Lower leg skin (tissue), 4 donors: ENCODE measurements around the gene EPHB2. TPM values are rescaled to one million over a fixed set of nuclear protein-coding genes. Genes with fewer than 3 reads are reported as not detected.
A peak's percentile ranks its signal among the peaks of the same experiment; 100 is the strongest.
"Not testable (repeated sequence)": the region's sequence is repeated elsewhere in the genome, so short reads cannot be mapped to it uniquely, and the experiment has no call there.

Experiments
- DNase-seq, 2 donors: peaks; one replicate each; pipeline ENCODE4 v3.0.0-alpha.2; 2019; ENCODE audit warnings: low spot score in 2 of 2
- H3K4me3 ChIP-seq: fragments of 200-600 bp; sonication (generic); 2 replicates; pipeline ENCODE4 v1.5.1; 2017; ENCODE audit warnings: mild to moderate bottlenecking, low read depth; ENCODE audit not compliant: poor library complexity, severe bottlenecking
- POLR2A ChIP-seq, 2 donors: fragments of 450-650 bp; IDR thresholded peaks; one replicate each; pipeline ENCODE4 v1.6.1; 2016 to 2017; ENCODE audit warnings: antibody characterized with exemption in 2 of 2, mild to moderate bottlenecking in 1 of 2, moderate library complexity in 1 of 2
- WGBS, 2 donors: methylation state at CpG; one replicate each; pipeline ENCODE4 v1.1.5; 2018; 5-methylcytosine and 5-hydroxymethylcytosine counted together
- intact Hi-C: fragments of 100-400 bp; cut with DNase I; formaldehyde crosslinking; loops from one replicate; pipeline ENCODE4 v1.15.0; 2023; ENCODE audit warnings: low total_unique reads
- total RNA-seq, 4 donors: library from RNA; depleted of rRNA; stranded (reverse); fragments of >200 nt; gene quantifications; one replicate each; pipeline ENCODE4 v1.1.0, GENCODE V29; 2016
- TF ChIP-seq, protein P1 (sequence below), 3 donors: fragments of 450-650 bp; IDR thresholded peaks; one replicate each; pipeline ENCODE4 v1.5.1; 2016; ENCODE audit warnings: antibody characterized with exemption in 3 of 3, mild to moderate bottlenecking in 3 of 3, moderate library complexity in 2 of 3

The EPHB2 gene
- total RNA-seq, 4 donors from 2014 or later: 0.57 to 3.1 (median 1.7) TPM

DNA sequence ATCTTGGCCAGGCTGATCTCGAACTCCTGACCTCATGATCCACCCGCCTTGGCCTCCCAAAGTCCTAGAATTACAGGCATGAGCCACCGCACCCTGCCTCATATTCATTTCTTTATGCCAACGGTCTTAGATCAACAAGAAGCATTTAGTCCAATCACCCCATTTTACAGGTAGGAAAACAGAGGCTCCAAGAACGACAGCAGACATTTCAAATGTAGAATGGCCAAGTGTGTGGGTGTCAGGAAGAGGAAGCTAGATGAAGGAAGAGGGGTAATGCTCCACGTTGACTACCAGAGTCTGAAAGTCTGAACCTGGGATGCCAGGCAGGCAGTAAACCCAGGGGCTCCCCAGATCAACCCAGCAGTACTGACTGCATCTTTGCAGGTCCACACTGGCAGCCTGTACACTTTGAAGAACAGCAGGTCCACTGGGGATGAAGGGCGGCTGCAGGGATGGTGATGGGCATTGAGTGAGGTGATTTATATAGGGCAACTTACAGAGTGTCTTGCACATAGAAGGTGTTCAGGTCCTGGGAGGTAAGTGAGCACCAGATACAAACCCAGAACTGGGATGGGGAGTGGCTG lies 120.2 kb downstream of the EPHB2 start:
- no peak for TF ChIP-seq POLR2A (IDR thresholded peaks at IDR 0.05)
- TF ChIP-seq, protein P1, sequence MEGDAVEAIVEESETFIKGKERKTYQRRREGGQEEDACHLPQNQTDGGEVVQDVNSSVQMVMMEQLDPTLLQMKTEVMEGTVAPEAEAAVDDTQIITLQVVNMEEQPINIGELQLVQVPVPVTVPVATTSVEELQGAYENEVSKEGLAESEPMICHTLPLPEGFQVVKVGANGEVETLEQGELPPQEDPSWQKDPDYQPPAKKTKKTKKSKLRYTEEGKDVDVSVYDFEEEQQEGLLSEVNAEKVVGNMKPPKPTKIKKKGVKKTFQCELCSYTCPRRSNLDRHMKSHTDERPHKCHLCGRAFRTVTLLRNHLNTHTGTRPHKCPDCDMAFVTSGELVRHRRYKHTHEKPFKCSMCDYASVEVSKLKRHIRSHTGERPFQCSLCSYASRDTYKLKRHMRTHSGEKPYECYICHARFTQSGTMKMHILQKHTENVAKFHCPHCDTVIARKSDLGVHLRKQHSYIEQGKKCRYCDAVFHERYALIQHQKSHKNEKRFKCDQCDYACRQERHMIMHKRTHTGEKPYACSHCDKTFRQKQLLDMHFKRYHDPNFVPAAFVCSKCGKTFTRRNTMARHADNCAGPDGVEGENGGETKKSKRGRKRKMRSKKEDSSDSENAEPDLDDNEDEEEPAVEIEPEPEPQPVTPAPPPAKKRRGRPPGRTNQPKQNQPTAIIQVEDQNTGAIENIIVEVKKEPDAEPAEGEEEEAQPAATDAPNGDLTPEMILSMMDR (IDR thresholded peaks at IDR 0.05): no peak

DNA sequence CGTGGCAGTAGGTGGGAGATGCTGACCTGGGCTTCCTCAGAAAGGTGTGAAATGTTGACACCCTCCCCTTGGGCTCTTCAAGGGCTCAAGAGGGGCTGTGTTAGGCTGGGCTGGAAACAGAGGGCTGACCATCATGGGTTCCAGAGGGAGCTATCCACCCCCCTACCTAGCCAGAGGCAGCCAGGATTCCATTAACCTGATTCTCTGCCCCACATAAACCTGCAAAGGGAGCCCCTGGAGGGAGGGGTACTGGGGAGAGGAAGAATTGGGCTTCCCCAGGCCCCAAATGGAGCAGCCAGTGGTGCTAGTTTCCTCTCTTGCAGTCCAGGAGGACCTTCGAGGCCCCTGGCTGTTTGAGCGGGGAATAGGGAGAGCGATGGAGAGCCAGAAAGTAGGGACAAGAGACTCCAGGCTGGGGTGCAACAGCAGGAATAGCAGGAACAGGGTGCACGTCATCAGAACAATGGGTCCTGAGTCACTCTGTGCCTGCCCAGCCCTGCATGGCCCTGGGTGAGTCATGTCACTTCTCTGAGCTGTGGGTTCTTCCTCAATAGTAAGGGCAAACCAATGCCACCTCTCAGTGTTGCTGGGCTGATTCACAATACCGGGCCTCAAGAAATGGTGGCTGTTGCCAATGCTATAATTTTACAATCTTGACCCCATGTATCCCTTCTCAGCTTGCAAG lies 121.2 kb downstream of the EPHB2 start:
- DNase-seq: peak in 1 of 2 donors; percentile 55
- no peak overlapping the region for H3K4me3 ChIP-seq
- WGBS, 2 donors: 34 to 51% methylated on average over 6 of the region's 6 CpGs
- TF ChIP-seq, protein P1 (IDR thresholded peaks at IDR 0.05): no peak
- no peak for TF ChIP-seq POLR2A (IDR thresholded peaks at IDR 0.05)
- intact Hi-C loops: no loop called here

More for the DNA sequence above, 120.2 kb downstream of the EPHB2 start:
- WGBS, 2 donors: 82% methylated on average over 7 of the region's 7 CpGs
- intact Hi-C loops: no loop called here
- DNase-seq: no peak
- H3K4me3 ChIP-seq: no peak overlapping the region

DNA sequence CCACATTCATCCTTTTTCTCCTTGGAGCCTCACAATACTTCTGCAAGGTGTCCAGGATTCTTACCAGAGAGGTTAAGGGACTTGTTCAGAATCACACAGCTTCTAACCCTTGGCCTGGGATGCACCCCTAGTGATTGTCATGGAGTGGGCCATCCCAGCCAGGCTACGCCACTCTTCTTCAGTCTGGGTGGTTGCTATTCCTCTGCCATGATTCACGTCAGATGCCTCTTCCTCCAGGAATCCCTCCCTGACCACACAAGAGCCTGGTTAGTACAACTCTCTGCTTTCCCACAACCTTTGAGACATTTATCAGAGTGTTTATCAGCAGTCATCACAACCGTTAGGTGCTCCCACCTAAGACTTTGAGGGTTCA lies 121.8 kb downstream of the EPHB2 start:
- intact Hi-C loops: no loop called here
- no peak overlapping the region for H3K4me3 ChIP-seq
- no peak for DNase-seq
- 84 to 85% methylated on average over 3 of the region's 3 CpGs for WGBS, 2 donors
- TF ChIP-seq, protein P1 (IDR thresholded peaks at IDR 0.05): no peak
- no peak for TF ChIP-seq POLR2A (IDR thresholded peaks at IDR 0.05)

DNA sequence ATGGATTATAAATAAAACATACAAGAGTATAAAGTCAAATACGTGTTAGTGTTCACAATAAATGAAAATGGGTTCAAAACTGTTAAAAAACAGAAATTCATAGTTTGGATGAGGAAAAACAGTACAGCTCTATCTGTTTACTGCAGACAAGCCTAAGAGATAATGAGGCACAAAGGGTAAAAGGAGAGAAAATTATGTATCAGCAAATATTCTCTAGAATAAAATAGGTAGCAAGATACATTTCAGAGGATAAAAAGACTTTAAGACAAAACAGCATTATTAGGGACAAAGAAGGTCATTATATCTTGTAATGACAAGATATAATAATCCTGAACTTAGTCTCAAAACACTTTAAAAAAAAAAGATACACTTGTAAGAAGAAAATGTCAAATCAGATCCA lies 123.1 kb downstream of the EPHB2 start:
- no peak for DNase-seq
- intact Hi-C loops: no loop called here
- no peak overlapping the region for H3K4me3 ChIP-seq
- no peak for TF ChIP-seq POLR2A (IDR thresholded peaks at IDR 0.05)
- TF ChIP-seq, protein P1 (IDR thresholded peaks at IDR 0.05): no peak
- 90 to 96% methylated on average over 1 of the region's 1 CpG for WGBS, 2 donors

DNA sequence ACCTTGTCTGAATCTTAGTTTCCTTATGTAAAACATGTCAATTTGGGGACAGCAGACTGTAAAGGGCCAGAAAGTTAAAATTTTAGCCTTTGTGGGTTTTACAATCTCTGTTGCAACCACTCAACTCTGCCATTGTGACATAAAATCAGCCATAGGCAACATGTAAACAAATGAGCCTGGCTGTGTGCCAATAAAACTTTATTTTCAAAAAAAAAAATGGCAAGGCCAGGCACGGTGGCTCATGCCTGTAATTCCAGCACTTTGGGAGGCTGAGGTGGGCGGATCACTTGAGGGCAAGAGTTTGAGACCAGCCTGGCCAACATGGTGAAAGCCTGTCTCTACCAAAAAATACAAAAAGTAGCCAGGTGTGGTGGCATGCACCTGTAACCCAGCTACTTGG lies 123.8 kb downstream of the EPHB2 start:
- intact Hi-C loops, DNase-seq, H3K4me3 ChIP-seq: not testable (repeated sequence)
- WGBS, 2 donors: 52 to 63% methylated on average over 2 of the region's 2 CpGs

DNA sequence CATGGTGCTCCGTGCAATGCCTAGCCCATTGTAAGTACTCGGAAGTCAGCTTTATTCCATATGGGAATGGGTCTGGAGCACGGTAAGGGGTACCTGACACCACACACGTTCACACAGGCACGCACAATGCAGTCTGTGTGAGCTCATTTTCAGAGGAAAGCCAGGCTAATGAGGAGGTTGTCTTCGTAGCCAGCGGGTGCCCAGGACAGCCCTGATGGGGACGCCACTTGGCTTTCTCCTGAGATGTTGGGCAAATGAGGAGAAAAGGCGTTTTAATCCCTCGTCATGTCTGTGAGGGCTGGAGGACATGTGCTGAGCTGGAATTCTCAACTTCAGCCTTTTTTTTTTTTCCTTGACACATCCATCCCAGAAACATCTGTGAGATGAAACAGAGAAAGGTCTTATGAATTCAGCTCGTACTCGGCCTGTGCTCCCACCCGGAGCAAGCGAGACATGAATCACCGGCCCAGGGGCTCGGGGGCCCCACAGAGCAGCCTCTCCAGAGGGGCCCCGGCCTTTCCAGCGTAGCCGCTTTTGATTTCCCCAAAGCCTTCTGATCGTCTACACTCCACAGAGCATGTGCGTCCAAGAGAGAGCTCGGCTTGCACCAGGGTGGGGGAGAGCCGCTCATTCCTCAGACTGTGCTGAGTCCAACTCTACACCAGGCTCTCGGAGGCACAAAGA lies 125.1 kb downstream of the EPHB2 start:
- 76 to 87% methylated on average over 24 of the region's 24 CpGs for WGBS, 2 donors
- no peak for TF ChIP-seq POLR2A (IDR thresholded peaks at IDR 0.05)
- TF ChIP-seq, protein P1 (IDR thresholded peaks at IDR 0.05): no peak
- DNase-seq: no peak
- intact Hi-C loops: no loop called here
- H3K4me3 ChIP-seq: no peak overlapping the region
